SK-N-SH treated with all-trans-retinoic acid at 6 μM for 48 hours (cell line): ENCODE data around the gene MAPK4.

Source experiments
- ATAC-seq: fragments of 200-7000 bp; cut with Tn5 transposase; 3 replicates; pipeline ENCODE4 v1.9.1; 2020; ENCODE audit warnings: mild to moderate bottlenecking, moderate library complexity
- ARNTL ChIP-seq: fragments of 450-650 bp; formaldehyde crosslinking; IDR thresholded peaks from 2 replicates; pipeline ENCODE4 v1.5.0; 2020; ENCODE audit warnings: low read depth, mild to moderate bottlenecking, moderate library complexity, borderline replicate concordance
- BACH2 ChIP-seq: fragments of 250-450 bp; sonication (Bioruptor Pico); IDR thresholded peaks from 2 replicates; pipeline ENCODE4 v1.9.0; 2021; ENCODE audit warnings: mild to moderate bottlenecking, borderline replicate concordance
- CREB5 ChIP-seq: fragments of 250-450 bp; sonication (Bioruptor Pico); IDR thresholded peaks from 2 replicates; pipeline ENCODE4 v1.5.1; 2020; ENCODE audit warnings: low read depth, mild to moderate bottlenecking, moderate library complexity
- CSDC2 ChIP-seq: fragments of 250-450 bp; sonication (Bioruptor Pico); IDR thresholded peaks from 2 replicates; pipeline ENCODE4 v1.5.0; 2020; ENCODE audit warnings: mild to moderate bottlenecking, moderate library complexity
- ESRRG ChIP-seq: fragments of 250-450 bp; sonication (Bioruptor Pico); IDR thresholded peaks from 2 replicates; pipeline ENCODE4 v1.6.1; 2021; ENCODE audit warnings: mild to moderate bottlenecking
- GLIS3 ChIP-seq: fragments of 250-450 bp; sonication (Bioruptor Pico); IDR thresholded peaks from 2 replicates; pipeline ENCODE4 v1.5.0; 2020; ENCODE audit warnings: mild to moderate bottlenecking, moderate library complexity
- ISL1 ChIP-seq: fragments of 250-450 bp; sonication (Bioruptor Pico); IDR thresholded peaks from 2 replicates; pipeline ENCODE4 v2.1.2; 2022; ENCODE audit warnings: mild to moderate bottlenecking, moderate library complexity
- OSR1 ChIP-seq: fragments of 250-450 bp; sonication (Bioruptor Pico); IDR thresholded peaks from 2 replicates; pipeline ENCODE4 v1.8.0; 2022; ENCODE audit warnings: moderate library complexity, mild to moderate bottlenecking, inconsistent platforms
- PPARA ChIP-seq: fragments of 250-450 bp; sonication (Bioruptor Pico); IDR thresholded peaks from 2 replicates; pipeline ENCODE4 v1.5.0; 2020; ENCODE audit warnings: mild to moderate bottlenecking, borderline replicate concordance
- RARB ChIP-seq: fragments of 250-450 bp; sonication (Bioruptor Pico); IDR thresholded peaks from 2 replicates; pipeline ENCODE4 v1.8.0; 2021; ENCODE audit warnings: mild to moderate bottlenecking, moderate library complexity
- SNAI2 ChIP-seq: fragments of 250-450 bp; sonication (Bioruptor Pico); IDR thresholded peaks from 2 replicates; pipeline ENCODE4 v1.5.0; 2020; ENCODE audit warnings: mild to moderate bottlenecking, moderate library complexity
- TOX ChIP-seq: fragments of 250-450 bp; sonication (Bioruptor Pico); IDR thresholded peaks from 2 replicates; pipeline ENCODE4 v1.8.0; 2021; ENCODE audit warnings: mild to moderate bottlenecking, moderate library complexity, borderline replicate concordance
- ZC3H10 ChIP-seq: fragments of 250-450 bp; sonication (Bioruptor Pico); IDR thresholded peaks from 2 replicates; pipeline ENCODE4 v1.5.1; 2021; ENCODE audit warnings: mild to moderate bottlenecking, moderate library complexity
- ZFP3 ChIP-seq: fragments of 250-450 bp; sonication (Bioruptor Pico); IDR thresholded peaks from 2 replicates; pipeline ENCODE4 v1.5.0; 2020; ENCODE audit warnings: mild to moderate bottlenecking, moderate library complexity
- ZNF565 ChIP-seq: fragments of 450-650 bp; formaldehyde crosslinking; conservative IDR thresholded peaks from 2 replicates; pipeline ENCODE4 v1.5.0; 2020; ENCODE audit warnings: low read depth, mild to moderate bottlenecking, moderate library complexity
- ZNF70 ChIP-seq: fragments of 450-650 bp; formaldehyde crosslinking; IDR thresholded peaks from 2 replicates; pipeline ENCODE4 v1.5.0; 2020; ENCODE audit warnings: mild to moderate bottlenecking, moderate library complexity
- ZNF8 ChIP-seq: fragments of 450-650 bp; formaldehyde crosslinking; IDR thresholded peaks from 2 replicates; pipeline ENCODE4 v1.5.0; 2020; ENCODE audit warnings: mild to moderate bottlenecking, moderate library complexity
- TF ChIP-seq, protein P1 (sequence below): fragments of 250-450 bp; sonication (Bioruptor Pico); IDR thresholded peaks from 2 replicates; pipeline ENCODE4 v1.5.0; 2020; ENCODE audit warnings: mild to moderate bottlenecking, moderate library complexity
- TF ChIP-seq, protein P2 (sequence below): fragments of 250-450 bp; sonication (Bioruptor Pico); IDR thresholded peaks from 2 replicates; pipeline ENCODE4 v1.8.0; 2020; ENCODE audit warnings: mild to moderate bottlenecking, moderate library complexity, borderline replicate concordance

MAPK4 gene

DNA sequence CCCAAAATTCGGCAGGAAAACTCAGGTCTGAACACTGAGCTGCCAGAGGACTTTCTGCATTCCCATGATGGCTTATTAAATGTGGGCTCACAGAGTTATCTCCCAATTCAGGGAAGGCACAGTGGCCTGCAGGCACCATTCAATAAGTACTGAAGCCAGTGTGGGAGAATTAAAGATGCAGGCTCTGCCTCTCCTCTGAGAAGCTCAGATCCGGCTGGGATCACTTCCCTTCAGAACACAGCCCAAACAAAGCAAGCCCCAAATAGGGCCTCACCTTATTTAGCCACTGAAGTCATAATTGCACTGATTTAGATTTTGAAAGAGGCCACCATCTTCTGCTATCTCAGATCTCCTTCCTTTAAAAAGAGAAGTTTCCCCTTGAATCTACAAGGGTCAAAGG lies 94.3 kb downstream of the MAPK4 start:
- TF ChIP-seq CSDC2 (CRISPR knock-in tag) (no peak), GLIS3 (CRISPR knock-in tag) (no peak), ZFP3 (CRISPR knock-in tag) (no peak), ZNF8 (CRISPR knock-in tag) (no peak), RARB (CRISPR knock-in tag) (no peak), PPARA (CRISPR knock-in tag) (no peak), ESRRG (CRISPR knock-in tag) (no peak), CREB5 (CRISPR knock-in tag) (no peak), ZNF70 (CRISPR knock-in tag) (no peak), ZC3H10 (CRISPR knock-in tag) (no peak), ISL1 (CRISPR knock-in tag) (no peak), ZNF565 (CRISPR knock-in tag) (no peak)
- TF ChIP-seq, protein P1, sequence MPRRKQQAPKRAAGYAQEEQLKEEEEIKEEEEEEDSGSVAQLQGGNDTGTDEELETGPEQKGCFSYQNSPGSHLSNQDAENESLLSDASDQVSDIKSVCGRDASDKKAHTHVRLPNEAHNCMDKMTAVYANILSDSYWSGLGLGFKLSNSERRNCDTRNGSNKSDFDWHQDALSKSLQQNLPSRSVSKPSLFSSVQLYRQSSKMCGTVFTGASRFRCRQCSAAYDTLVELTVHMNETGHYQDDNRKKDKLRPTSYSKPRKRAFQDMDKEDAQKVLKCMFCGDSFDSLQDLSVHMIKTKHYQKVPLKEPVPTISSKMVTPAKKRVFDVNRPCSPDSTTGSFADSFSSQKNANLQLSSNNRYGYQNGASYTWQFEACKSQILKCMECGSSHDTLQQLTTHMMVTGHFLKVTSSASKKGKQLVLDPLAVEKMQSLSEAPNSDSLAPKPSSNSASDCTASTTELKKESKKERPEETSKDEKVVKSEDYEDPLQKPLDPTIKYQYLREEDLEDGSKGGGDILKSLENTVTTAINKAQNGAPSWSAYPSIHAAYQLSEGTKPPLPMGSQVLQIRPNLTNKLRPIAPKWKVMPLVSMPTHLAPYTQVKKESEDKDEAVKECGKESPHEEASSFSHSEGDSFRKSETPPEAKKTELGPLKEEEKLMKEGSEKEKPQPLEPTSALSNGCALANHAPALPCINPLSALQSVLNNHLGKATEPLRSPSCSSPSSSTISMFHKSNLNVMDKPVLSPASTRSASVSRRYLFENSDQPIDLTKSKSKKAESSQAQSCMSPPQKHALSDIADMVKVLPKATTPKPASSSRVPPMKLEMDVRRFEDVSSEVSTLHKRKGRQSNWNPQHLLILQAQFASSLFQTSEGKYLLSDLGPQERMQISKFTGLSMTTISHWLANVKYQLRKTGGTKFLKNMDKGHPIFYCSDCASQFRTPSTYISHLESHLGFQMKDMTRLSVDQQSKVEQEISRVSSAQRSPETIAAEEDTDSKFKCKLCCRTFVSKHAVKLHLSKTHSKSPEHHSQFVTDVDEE (CRISPR knock-in tag): no peak
- no peak for ATAC-seq

- TF ChIP-seq ESRRG (CRISPR knock-in tag): no peak
- TF ChIP-seq, protein P1 (CRISPR knock-in tag): no peak
- TF ChIP-seq PPARA (CRISPR knock-in tag): no peak
- no peak for TF ChIP-seq OSR1
- no peak for TF ChIP-seq BACH2 (CRISPR knock-in tag)
- TF ChIP-seq ARNTL (CRISPR knock-in tag): no peak
- TF ChIP-seq, protein P2, sequence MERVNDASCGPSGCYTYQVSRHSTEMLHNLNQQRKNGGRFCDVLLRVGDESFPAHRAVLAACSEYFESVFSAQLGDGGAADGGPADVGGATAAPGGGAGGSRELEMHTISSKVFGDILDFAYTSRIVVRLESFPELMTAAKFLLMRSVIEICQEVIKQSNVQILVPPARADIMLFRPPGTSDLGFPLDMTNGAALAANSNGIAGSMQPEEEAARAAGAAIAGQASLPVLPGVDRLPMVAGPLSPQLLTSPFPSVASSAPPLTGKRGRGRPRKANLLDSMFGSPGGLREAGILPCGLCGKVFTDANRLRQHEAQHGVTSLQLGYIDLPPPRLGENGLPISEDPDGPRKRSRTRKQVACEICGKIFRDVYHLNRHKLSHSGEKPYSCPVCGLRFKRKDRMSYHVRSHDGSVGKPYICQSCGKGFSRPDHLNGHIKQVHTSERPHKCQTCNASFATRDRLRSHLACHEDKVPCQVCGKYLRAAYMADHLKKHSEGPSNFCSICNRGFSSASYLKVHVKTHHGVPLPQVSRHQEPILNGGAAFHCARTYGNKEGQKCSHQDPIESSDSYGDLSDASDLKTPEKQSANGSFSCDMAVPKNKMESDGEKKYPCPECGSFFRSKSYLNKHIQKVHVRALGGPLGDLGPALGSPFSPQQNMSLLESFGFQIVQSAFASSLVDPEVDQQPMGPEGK (CRISPR knock-in tag): no peak
- ATAC-seq: no peak
These were observed 95.0 kb downstream of the MAPK4 start for GRCh38 chr18:50654658-50655550.

DNA sequence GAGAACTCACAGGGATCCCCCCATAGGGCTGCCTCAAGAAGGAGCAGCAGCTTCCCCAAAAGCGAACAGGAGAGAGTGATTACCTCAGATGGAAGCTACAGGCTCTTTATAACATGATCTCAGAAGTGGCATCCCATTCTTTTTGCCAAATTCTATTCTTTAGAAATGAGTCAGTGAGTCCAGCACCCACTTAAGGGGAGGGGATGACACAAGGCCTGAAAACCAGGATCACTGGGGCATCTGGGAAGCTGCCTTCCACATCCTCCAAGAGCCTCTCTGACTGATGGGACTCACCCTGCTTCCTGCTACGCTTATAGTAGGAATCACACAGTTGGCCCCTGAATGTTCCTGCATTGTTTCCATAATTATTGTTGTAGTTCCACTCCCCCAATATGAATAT lies 96.5 kb downstream of the MAPK4 start:
- ATAC-seq: no peak
- TF ChIP-seq, protein P2 (CRISPR knock-in tag): no peak
- TF ChIP-seq BACH2 (CRISPR knock-in tag): no peak
- TF ChIP-seq OSR1: no peak
- no peak for TF ChIP-seq ZNF8 (CRISPR knock-in tag)
- no peak for TF ChIP-seq ESRRG (CRISPR knock-in tag)
- no peak for TF ChIP-seq CREB5 (CRISPR knock-in tag)
- TF ChIP-seq SNAI2: no peak
- no peak for TF ChIP-seq ZNF565 (CRISPR knock-in tag)
- TF ChIP-seq CSDC2 (CRISPR knock-in tag): no peak
- TF ChIP-seq TOX (CRISPR knock-in tag): no peak
